GM12874 (cell line): ENCODE measurements around the gene NR1D1.

ENCODE experiments used
- TF ChIP-seq, protein P1 (sequence below): IDR thresholded peaks from 2 replicates; pipeline ENCODE4 v1.5.1; 2011; ENCODE audit warnings: low read depth, mild to moderate bottlenecking, control low read depth, low read length, moderate library complexity; ENCODE audit not compliant: insufficient read depth

Gene NR1D1

DNA sequence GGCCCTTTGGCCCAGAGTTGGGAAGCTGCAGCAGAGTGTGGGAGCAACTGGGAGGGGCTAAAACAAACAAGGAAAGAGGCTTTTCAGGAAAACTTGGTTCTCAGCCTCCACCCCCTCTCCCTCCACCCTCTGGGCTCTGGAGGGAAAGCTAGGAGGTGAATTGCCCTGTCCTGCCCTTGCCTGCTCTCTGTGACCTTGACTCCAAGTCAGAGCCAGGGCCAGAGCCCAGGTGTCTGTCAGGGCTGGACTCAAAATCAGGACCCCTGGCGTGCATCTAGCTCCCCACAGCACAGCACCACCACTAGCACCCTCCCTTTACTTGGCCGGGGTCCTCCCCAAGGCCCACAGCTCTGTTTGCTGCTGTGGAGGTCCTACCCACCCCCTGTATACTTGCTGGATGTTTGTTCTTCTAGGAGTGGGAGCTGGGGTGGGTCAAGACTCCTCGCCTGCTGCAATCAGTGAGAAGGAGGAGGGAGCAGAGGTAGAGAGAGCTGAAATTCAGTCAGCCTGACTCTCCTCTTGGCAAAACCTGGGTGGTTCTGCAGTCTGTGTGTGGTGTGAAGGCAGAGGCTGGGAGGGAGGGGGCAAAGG lies 2.8 kb upstream of the NR1D1 start:
- TF ChIP-seq, protein P1, sequence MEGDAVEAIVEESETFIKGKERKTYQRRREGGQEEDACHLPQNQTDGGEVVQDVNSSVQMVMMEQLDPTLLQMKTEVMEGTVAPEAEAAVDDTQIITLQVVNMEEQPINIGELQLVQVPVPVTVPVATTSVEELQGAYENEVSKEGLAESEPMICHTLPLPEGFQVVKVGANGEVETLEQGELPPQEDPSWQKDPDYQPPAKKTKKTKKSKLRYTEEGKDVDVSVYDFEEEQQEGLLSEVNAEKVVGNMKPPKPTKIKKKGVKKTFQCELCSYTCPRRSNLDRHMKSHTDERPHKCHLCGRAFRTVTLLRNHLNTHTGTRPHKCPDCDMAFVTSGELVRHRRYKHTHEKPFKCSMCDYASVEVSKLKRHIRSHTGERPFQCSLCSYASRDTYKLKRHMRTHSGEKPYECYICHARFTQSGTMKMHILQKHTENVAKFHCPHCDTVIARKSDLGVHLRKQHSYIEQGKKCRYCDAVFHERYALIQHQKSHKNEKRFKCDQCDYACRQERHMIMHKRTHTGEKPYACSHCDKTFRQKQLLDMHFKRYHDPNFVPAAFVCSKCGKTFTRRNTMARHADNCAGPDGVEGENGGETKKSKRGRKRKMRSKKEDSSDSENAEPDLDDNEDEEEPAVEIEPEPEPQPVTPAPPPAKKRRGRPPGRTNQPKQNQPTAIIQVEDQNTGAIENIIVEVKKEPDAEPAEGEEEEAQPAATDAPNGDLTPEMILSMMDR = no peak

DNA sequence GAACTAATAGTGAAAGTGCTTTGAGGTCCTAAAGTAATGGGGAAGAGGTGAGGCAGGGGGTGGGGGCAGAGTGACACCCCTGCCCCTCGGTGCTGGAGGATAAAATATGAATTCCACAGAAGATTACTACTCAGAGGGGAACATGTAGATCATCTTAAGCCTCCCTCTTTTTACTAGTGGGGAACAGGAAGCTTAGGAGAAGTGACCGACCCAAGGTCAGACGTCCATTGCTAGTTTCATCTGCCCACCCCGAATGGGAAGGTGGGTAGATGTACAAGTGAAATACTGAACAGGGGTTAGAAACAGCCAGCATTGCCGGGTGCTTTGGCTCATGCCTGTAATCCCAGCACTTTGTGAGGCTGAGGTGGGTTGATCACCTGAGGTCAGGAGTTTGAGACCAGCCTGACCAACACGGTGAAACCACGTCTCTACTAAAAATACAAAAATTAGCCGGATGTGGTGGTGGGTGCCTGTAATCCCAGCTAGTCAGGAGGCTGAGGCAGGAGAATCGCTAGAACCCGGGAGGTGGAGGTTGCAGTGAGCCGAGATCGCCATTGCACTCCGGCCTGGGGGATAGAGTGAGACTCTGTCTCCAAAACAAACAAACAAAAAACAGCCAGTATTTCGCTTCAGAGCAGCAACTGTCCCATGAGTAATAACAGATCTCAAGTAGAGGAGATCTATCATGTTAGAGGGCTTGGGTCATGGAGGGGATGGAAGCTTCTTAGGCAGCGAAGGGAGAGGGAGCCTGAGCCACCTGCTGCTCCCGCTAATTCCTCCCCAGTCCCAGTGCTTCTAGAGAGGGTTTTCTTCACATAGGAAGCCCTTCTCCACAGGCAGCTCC lies 1.2 kb upstream of the NR1D1 start:
- TF ChIP-seq, protein P1 = no peak

DNA sequence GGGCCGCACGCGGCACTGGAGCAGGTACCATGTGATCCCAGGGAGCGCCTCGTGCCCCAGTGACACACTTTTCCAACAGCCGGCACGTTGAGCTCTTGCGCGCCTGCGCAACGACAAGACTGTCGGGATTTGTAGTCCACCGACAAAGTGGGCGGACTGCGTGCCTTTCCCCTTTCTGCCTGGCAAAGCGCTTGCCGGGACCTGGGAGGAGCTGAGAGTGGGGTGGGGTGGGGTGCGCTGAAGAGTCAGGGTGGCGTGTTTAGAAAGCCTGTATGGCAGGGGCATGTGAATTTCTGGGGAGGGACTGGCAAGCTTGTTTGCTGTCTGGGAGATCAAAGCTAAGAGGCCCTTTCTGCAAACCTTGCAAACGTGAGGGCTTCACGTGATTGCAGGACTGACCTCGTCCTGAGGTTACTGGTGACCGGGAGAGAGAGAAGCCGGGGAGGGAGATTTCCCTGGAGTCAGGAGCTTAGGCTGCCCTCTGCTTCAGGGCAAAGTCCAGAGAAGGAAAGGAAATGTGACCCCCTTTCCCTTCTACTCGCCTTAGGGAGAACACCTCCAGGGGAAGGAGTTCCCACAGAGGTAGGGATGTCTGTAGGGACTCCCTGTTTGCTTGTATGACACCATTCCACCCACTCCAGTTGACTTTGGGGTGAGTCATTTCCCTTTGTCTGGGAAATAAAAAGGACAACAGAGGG lies 429 bp upstream of the NR1D1 start:
- TF ChIP-seq, protein P1 = no peak

DNA sequence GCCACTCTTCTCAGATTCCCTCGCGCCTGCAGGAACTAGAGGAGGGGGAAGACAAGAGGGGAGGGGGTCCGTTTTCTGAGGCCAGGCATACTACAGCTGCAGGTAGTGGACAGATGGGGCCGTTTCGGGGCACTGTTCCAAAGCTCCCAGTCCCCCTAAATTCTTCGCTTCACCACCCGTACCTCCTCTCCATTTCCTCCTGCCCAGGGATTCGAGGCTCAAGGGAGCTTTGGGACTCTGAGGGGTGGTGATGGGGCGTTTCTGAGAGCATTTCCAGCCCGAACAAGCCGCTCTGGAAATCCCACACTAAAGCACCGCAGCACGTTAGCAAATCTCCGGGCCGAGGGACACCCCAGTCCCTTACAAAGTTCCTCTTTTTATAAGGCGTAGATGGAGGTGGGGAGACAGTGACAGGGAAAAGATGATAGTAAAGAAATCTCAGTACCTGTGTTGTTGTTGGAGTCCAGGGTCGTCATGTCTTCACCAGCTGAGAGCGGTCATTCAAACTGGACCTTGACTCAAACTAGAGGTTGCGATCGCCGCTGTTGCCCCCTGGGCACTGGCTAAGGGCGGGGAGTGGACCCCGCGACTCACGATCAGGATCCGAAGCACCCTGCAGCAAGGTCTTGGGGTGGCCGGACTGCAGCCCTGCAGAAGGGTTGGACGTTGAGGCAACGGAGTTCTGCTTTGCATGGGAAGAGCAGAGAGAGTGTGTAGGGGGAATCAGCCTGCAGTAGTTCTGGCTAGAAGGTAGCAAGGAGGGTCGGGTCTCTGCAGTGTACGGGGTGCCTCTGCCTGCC lies 570 bp downstream of the NR1D1 start:
- TF ChIP-seq, protein P1 = no peak

DNA sequence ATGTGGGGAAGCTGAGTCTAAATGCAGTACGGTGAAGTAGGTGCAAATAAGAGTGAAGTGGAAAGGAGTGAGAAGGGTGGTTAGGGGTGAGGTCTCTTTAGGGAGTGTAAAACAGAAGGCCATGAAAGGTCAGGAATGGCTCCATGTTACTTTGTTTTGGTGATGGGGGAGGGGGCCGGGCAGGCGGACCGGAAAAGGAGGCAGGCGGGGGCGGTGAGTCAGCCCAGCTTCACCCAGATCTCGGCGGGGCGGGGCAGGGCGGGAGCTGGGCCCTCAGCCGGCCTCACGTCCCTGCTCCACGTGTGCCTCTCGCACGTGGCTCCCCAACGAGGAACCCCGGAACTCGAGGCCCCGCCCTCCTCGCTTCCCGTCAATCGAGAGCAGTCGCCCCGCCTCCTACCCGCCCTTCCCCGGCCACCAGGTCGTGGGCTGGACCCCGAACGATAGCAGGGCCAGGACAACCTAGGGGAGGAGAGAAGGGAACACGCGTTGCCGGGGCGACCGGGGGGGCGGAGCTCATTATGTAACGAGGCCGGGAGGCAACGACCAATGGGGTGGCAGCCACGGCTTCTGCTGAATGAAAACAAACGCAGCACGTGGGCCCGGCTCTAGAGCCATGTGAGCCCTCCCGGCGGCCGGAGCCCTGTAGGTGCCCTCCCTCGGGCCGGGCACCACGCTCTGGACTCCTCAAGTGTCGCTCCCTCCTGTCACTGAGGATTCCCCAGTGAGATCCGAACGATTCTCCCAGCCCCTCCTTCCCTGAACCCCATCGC lies 1.4 kb downstream of the NR1D1 start:
- TF ChIP-seq, protein P1 = no peak

DNA sequence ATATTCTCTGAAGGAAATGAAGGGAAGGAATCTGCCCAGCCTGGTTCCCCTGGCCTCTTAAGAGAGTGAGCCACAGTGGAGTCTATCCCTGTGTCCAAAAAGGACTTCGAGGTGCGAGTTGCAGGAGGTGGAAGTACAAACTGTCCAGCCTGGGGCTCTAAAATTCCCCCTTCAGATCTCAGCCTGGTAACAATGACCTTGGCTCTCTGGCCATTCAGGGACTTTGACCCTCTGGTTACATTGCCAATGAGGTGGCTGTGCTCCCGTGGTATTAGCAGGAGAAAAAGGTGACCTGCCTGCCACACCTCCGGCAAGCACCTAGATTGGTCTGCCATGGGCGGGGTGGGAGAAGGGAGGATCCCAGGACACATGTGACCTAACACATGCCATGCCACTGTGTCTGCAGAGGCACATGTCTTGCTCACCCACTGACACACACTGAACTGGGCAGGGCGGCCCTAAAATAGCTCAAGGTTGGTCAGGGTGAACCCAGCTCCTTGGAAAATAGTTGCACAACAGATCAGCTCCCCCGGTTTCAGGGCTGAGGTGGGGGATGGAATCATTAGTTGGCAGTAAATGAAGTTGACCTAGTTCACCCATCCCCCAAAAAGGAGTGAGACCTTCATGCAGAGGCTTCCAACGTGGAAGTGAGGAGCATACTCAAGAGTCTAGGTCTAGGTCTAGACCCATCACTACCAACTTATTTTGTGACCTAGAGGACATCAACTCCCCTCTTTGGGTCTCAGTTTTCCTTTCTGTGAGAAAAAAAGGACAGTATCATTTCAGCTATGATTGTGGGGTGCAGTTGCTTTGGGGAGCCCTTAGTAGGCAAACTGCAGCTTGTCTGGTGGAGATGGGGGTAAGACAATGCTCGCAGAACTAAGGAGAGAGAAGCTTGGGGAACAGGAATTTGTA lies 2.2 kb downstream of the NR1D1 start:
- TF ChIP-seq, protein P1 = no peak
